ENCODE results near the gene SCRN1. TPM values are rescaled to one million over a fixed set of nuclear protein-coding genes. Genes with fewer than 3 reads are reported as not detected.

SCRN1 gene
- total and polyA plus RNA-seq, 7 donors: 0.80 to 6.7 (median 2.6) TPM

- Histone ChIP-seq H3K4me3 (no peak overlapping the region), H3K4me1 (no peaks in the 10 kb centered on the region), H3K27me3 (ENCODE audit: insufficient read depth in 3 of 3, low read length in 2 of 3) (no peaks in the 10 kb centered on the region), H3K27ac (no peak overlapping the region), H3K36me3 (ENCODE audit: insufficient read depth in 1 of 2, low read depth in 1 of 2) (no peaks in the 10 kb centered on the region), H3K9me3 (no peaks in the 10 kb centered on the region)
- WGBS, 3 donors: 45 to 50% (median 50%) methylated on average over 9 of the region's 9 CpGs
- TF ChIP-seq CTCF (IDR thresholded peaks at IDR 0.05): no peak
- intact Hi-C loops (cut with DNase I): loop anchor here (5.0 kb wide), 3 partner anchors 117 to 287 kb away; partner anchors contain the start of gene WIPF3 (in 1 of the 2)
- DNase-seq (no peak), ATAC-seq (peak in 3 of 4 donors; percentile 22 to 43 (median 36))
Measured at GRCh38 chr7:29924006-29924405, 65.6 kb downstream of the SCRN1 start.

- TF ChIP-seq CTCF (IDR thresholded peaks at IDR 0.05): no peak
- H3K27ac ChIP-seq: no peak overlapping the region
- H3K27me3 ChIP-seq (ENCODE audit: insufficient read depth in 3 of 3, low read length in 2 of 3): no peaks in the 10 kb centered on the region
- no peak overlapping the region for H3K4me3 ChIP-seq
- DNase-seq (no peak), ATAC-seq (no peak)
- intact Hi-C loops (cut with DNase I): loop anchor here (5.0 kb wide), 3 partner anchors 116 to 286 kb away; partner anchors contain the start of gene WIPF3 (in 1 of the 2)
- H3K36me3 ChIP-seq (ENCODE audit: insufficient read depth in 1 of 2, low read depth in 1 of 2): no peaks in the 10 kb centered on the region
- no peaks in the 10 kb centered on the region for H3K4me1 ChIP-seq
- WGBS, 3 donors: 55 to 83% (median 79%) methylated on average over 7 of the region's 7 CpGs
- H3K9me3 ChIP-seq: no peaks in the 10 kb centered on the region
Measured at GRCh38 chr7:29922921-29923700, 66.5 kb downstream of the SCRN1 start.

GRCh38 chr7:29921404-29922010 lies 68.1 kb downstream of the SCRN1 start:
- Histone ChIP-seq H3K27me3 (ENCODE audit: insufficient read depth in 3 of 3, low read length in 2 of 3) (no peaks in the 10 kb centered on the region), H3K4me1 (no peaks in the 10 kb centered on the region), H3K9me3 (no peaks in the 10 kb centered on the region), H3K27ac (no peak overlapping the region), H3K36me3 (ENCODE audit: insufficient read depth in 1 of 2, low read depth in 1 of 2) (no peaks in the 10 kb centered on the region), H3K4me3 (no peak overlapping the region)
- peak; percentile 87 to 95 (median 88) for ATAC-seq
- TF ChIP-seq CTCF (IDR thresholded peaks at IDR 0.05): peak; percentile 89
- intact Hi-C loops (cut with DNase I): loop anchor here (2.0 to 5.0 kb wide), 4 partner anchors 114 to 284 kb away; partner anchors contain the start of gene WIPF3 (in 1 of the 2)
- WGBS, 3 donors: 39 to 49% (median 47%) methylated on average over 4 of the region's 4 CpGs
- DNase-seq: no peak

GRCh38 chr7:29920491-29920890 lies 69.1 kb downstream of the SCRN1 start:
- intact Hi-C loops (cut with DNase I): loop anchor here (2.0 to 5.0 kb wide), 4 partner anchors 113 to 283 kb away; partner anchors contain the start of gene WIPF3 (in 1 of the 2)
- Histone ChIP-seq H3K36me3 (ENCODE audit: insufficient read depth in 1 of 2, low read depth in 1 of 2) (peaks cover 0 to under 1% of the 10 kb centered on the region in 2 donors), H3K27me3 (ENCODE audit: insufficient read depth in 3 of 3, low read length in 2 of 3) (no peaks in the 10 kb centered on the region), H3K4me3 (no peak overlapping the region), H3K4me1 (no peaks in the 10 kb centered on the region), H3K9me3 (no peaks in the 10 kb centered on the region), H3K27ac (no peak overlapping the region)
- DNase-seq (no peak), ATAC-seq (no peak)
- no peak for TF ChIP-seq CTCF (IDR thresholded peaks at IDR 0.05)
- WGBS, 3 donors: 37 to 62% (median 59%) methylated on average over 5 of the region's 5 CpGs

Measured in psoas muscle (tissue), 8 donors.